Parathyroid adenoma (tissue), 2 donors: ENCODE data around the gene UBE2E2.

Experiments
- H2AFZ ChIP-seq: fragments of 300-600 bp; sonication (generic); one replicate; pipeline ENCODE4 v1.7.0; 2017; ENCODE audit warnings: antibody characterized with exemption, mild to moderate bottlenecking
- H3K27ac ChIP-seq: fragments of 300-600 bp; sonication (generic); one replicate; pipeline ENCODE4 v1.7.0; 2017
- H3K27me3 ChIP-seq: fragments of 300-600 bp; sonication (generic); one replicate; pipeline ENCODE4 v1.7.0; 2017; ENCODE audit warnings: low read length; ENCODE audit not compliant: control insufficient read depth, insufficient read depth
- H3K36me3 ChIP-seq: fragments of 300-600 bp; sonication (generic); one replicate; pipeline ENCODE4 v1.7.0; 2017; ENCODE audit warnings: low read length; ENCODE audit not compliant: control insufficient read depth, insufficient read depth
- H3K4me1 ChIP-seq: fragments of 300-600 bp; sonication (generic); one replicate; pipeline ENCODE4 v1.7.0; 2017; ENCODE audit warnings: control low read depth
- H3K4me2 ChIP-seq: fragments of 300-600 bp; sonication (generic); one replicate; pipeline ENCODE4 v1.7.0; 2017; ENCODE audit warnings: low read length
- H3K4me3 ChIP-seq: fragments of 300-600 bp; sonication (generic); one replicate; pipeline ENCODE4 v1.7.0; 2017; ENCODE audit warnings: low read depth, low read length
- H3K79me2 ChIP-seq: fragments of 300-600 bp; sonication (generic); one replicate; pipeline ENCODE4 v1.7.0; 2017; ENCODE audit warnings: control low read depth
- H3K9ac ChIP-seq: fragments of 300-600 bp; sonication (generic); one replicate; pipeline ENCODE4 v1.7.0; 2017; ENCODE audit warnings: mild to moderate bottlenecking
- H3K9me3 ChIP-seq: fragments of 300-600 bp; sonication (generic); one replicate; pipeline ENCODE4 v1.7.0; 2017; ENCODE audit warnings: low read length; ENCODE audit not compliant: control insufficient read depth
- CTCF ChIP-seq: fragments of 300-600 bp; sonication (generic); IDR thresholded peaks from one replicate; pipeline ENCODE4 v1.7.0; 2017; ENCODE audit warnings: antibody characterized with exemption, mild to moderate bottlenecking
- donor health status: primary hyperparathyroidism.

The UBE2E2 gene

GRCh38 chr3:23600167-23600871 lies 397.2 kb downstream of the UBE2E2 start:
- no peak overlapping the region for H3K27ac ChIP-seq
- H3K9ac ChIP-seq = no peak overlapping the region

GRCh38 chr3:23601091-23601822 lies 398.1 kb downstream of the UBE2E2 start:
- no peaks in the 10 kb centered on the region for H3K79me2 ChIP-seq
- no peaks in the 10 kb centered on the region for H3K36me3 ChIP-seq
- H3K4me1 ChIP-seq = peaks cover 9% of the 10 kb centered on the region
- no peak overlapping the region for H3K9ac ChIP-seq
- no peak overlapping the region for H3K4me2 ChIP-seq
- no peak overlapping the region for H3K4me3 ChIP-seq
- H3K27me3 ChIP-seq = no peaks in the 10 kb centered on the region
- no peak overlapping the region for H3K27ac ChIP-seq
- H3K9me3 ChIP-seq = no peaks in the 10 kb centered on the region
- no peak overlapping the region for H2AFZ ChIP-seq
- no peak for TF ChIP-seq CTCF

More at GRCh38 chr3:23600167-23600871, 397.2 kb downstream of the UBE2E2 start:
- Histone ChIP-seq H3K4me3 (no peak overlapping the region), H3K4me1 (peaks cover 9% of the 10 kb centered on the region), H3K4me2 (no peak overlapping the region), H3K79me2 (no peaks in the 10 kb centered on the region), H3K36me3 (no peaks in the 10 kb centered on the region), H3K9me3 (no peaks in the 10 kb centered on the region), H2AFZ (no peak overlapping the region), H3K27me3 (no peaks in the 10 kb centered on the region)
- no peak for TF ChIP-seq CTCF

- H3K4me2 ChIP-seq = no peak overlapping the region
- no peak for TF ChIP-seq CTCF
- H3K36me3 ChIP-seq = no peaks in the 10 kb centered on the region
- no peak overlapping the region for H3K9ac ChIP-seq
- H2AFZ ChIP-seq = no peak overlapping the region
- H3K9me3 ChIP-seq = no peaks in the 10 kb centered on the region
- peaks cover 9% of the 10 kb centered on the region for H3K4me1 ChIP-seq
- H3K27ac ChIP-seq = no peak overlapping the region
- H3K4me3 ChIP-seq = no peak overlapping the region
- H3K27me3 ChIP-seq = no peaks in the 10 kb centered on the region
- H3K79me2 ChIP-seq = no peaks in the 10 kb centered on the region
Measured at GRCh38 chr3:23602971-23603370, 399.8 kb downstream of the UBE2E2 start.

GRCh38 chr3:23607184-23607847 lies 404.2 kb downstream of the UBE2E2 start:
- TF ChIP-seq CTCF = no peak
- Histone ChIP-seq H3K4me2 (no peak overlapping the region), H3K4me1 (no peaks in the 10 kb centered on the region), H3K9ac (no peak overlapping the region), H3K4me3 (no peak overlapping the region), H3K9me3 (no peaks in the 10 kb centered on the region), H3K79me2 (no peaks in the 10 kb centered on the region), H3K36me3 (no peaks in the 10 kb centered on the region), H3K27ac (no peak overlapping the region), H2AFZ (no peak overlapping the region), H3K27me3 (no peaks in the 10 kb centered on the region)
